GM12892 (cell line): ENCODE results near the gene C4orf51.

ENCODE experiments used
- POLR2A ChIP-seq: IDR thresholded peaks from 2 replicates; pipeline ENCODE4 v1.6.1; 2011; ENCODE audit warnings: low read depth, low read length, control low read depth
- POLR2AphosphoS5 ChIP-seq: IDR thresholded peaks from 2 replicates; pipeline ENCODE4 v1.6.1; 2011; ENCODE audit warnings: low read depth, low read length, control low read depth
- TAF1 ChIP-seq: IDR thresholded peaks from 2 replicates; pipeline ENCODE4 v1.6.1; 2011; ENCODE audit warnings: low read depth, mild to moderate bottlenecking, control low read depth, low read length, borderline replicate concordance

GRCh38 chr4:145681956-145682355 is 2.0 kb downstream of the C4orf51 start:
- TF ChIP-seq POLR2AphosphoS5 (no peak), POLR2A (no peak), TAF1 (no peak)
